Measurements from ENCODE around the gene RAD9A. TPM values are rescaled to one million over a fixed set of nuclear protein-coding genes. Genes with fewer than 3 reads are reported as not detected.

The RAD9A gene
- total RNA-seq, 2 experiments from 2014 or later, result 59.5 to 60.4 TPM

DNA sequence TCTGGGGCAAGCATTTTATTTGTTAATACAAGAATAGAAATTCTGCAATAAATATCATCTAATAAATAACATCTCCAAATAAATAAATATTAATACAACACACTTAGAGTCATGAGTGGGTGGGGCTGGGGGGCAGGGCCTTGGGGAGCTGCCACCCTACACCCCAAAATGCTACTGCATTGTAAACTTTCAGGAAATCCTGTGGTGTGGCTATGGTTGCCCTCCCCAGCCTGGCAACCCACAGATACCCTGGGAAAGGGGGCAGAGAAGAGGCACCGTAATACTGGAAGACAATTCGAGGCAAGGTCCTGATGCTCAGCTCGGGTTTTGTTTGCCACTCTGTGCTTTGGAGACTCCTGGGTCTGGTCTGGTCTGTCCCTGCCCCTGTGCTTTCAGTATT, 27.6 kb upstream of the RAD9A start:
- H3K36me3 Mint-ChIP-seq (ENCODE audit: low read depth), result no peaks in the 10 kb centered on the region
- CTCF ChIA-PET, result interaction anchor here (2.5 to 18.4 kb wide), 4 partner anchors 9 to 19 kb away, joined by 6 to 998 read pairs (median 39); partner anchors contain the start of genes CLCF1, POLD4 and RAD9A
- DNase-seq, result no peak
- POLR2A ChIA-PET, result interaction anchor here (1.0 to 1.3 kb wide), 2 partner anchors 9 to 11 kb away, joined by 3 to 7 read pairs; partner anchors contain the start of genes CLCF1 and POLD4
- no peak for ATAC-seq
- no peaks in the 10 kb centered on the region for H3K9me3 Mint-ChIP-seq (ENCODE audit: insufficient read depth)
- no peak overlapping the region for H3K27ac Mint-ChIP-seq
- no peak overlapping the region for H3K4me3 Mint-ChIP-seq
- H3K27me3 Mint-ChIP-seq (ENCODE audit: low read depth), result peaks cover 43% of the 10 kb centered on the region
- H3K4me1 Mint-ChIP-seq (ENCODE audit: low read depth), result peaks cover 32% of the 10 kb centered on the region

DNA sequence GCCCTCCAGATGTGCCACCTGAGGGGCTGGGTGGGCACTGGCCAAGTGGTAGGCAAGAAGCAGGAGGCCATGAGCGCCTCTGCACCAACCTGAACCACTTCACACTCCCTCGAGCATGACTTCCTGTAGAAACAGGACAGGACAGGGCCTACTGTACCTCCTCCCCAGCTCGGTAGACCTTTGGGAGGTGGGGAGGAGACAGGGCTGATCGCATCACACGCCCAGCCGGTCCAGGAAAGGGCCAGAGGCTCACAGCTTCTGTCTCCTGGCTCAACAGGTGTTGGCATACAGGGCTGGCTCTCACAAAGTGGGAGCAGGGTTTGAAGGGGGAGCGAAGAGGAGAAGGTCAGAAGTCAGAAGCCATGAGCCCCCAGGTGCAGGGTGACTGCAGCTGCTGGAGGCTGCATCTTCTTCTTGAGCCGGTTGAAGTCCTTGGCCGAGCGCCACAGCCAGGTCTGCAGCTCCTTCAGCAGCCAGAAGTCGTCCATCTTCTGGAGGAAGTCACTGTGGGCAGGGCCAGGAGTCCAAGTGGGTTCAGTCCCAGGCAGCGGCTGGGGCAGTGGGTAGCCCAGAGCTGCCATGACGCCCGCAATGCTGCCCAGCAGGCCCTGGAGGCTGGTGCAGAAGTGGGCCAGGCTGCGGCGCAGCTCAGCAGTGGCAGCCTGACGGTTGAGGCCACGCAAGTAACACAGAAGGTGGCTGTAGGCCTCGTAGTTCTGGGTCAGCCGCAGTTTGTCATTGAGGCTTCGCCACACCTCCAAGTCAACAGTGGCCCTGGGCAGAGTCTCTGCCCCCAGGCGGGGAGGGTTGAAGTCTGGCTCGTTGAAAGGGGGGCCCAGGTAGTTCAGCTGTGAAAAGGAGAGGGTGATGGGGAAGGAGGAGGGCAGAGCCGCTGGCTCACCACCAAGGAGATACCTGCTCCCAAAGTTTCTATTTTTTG, 26.7 kb upstream of the RAD9A start:
- H3K27me3 Mint-ChIP-seq (ENCODE audit: low read depth), result peaks cover 46% of the 10 kb centered on the region
- DNase-seq, result no peak
- no peaks in the 10 kb centered on the region for H3K36me3 Mint-ChIP-seq (ENCODE audit: low read depth)
- no peak for ATAC-seq
- no peak overlapping the region for H3K4me3 Mint-ChIP-seq
- peaks cover 41% of the 10 kb centered on the region for H3K4me1 Mint-ChIP-seq (ENCODE audit: low read depth)
- H3K27ac Mint-ChIP-seq, result no peak overlapping the region
- no peaks in the 10 kb centered on the region for H3K9me3 Mint-ChIP-seq (ENCODE audit: insufficient read depth)
- ChIA-PET POLR2A (interaction anchor here (1.0 to 1.3 kb wide), 3 partner anchors 8 to 17 kb away, joined by 3 to 7 read pairs (median 3); partner anchors contain the start of genes CLCF1 and POLD4), CTCF (interaction anchor here (0.8 to 18.4 kb wide), 5 partner anchors 9 to 19 kb away, joined by 4 to 998 read pairs (median 25); partner anchors contain the start of genes CLCF1, POLD4 and RAD9A)

DNA sequence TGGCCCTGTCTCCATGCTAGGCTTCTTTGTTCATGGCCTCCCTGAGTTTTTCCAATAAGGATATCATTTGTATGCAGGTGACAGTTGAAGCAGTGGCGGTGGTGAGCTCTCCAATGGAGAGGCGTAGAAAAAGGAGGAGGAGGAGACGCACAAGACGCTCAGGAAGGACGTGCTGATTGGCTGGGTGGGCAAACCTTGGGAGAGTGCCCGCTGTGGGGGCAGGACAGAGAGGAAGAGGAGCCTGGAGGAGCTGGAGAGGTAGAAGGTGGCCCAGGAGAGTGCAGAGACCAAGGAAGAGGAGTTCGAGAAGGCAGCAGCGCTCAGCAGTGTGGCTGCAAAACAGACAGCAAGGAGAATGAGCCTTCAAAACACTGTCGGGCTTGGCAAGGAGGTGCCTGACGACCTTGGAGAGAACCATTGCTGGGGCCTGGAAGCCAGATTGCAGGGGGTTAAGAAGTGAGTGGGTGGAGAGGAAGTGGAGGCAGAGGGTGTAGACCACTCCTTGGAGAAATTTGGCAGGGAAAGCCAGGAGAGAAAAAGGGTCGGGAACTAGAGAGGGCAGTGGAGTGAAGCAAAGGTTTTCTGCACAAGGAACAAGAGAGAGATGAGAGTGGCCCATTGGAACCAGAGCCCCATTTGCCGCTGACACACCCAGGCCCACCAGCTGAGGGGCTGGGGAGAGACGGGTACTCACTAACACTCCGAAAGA, 25.9 kb upstream of the RAD9A start:
- H3K4me3 Mint-ChIP-seq, result no peak overlapping the region
- no peak overlapping the region for H3K27ac Mint-ChIP-seq
- no peaks in the 10 kb centered on the region for H3K9me3 Mint-ChIP-seq (ENCODE audit: insufficient read depth)

DNA sequence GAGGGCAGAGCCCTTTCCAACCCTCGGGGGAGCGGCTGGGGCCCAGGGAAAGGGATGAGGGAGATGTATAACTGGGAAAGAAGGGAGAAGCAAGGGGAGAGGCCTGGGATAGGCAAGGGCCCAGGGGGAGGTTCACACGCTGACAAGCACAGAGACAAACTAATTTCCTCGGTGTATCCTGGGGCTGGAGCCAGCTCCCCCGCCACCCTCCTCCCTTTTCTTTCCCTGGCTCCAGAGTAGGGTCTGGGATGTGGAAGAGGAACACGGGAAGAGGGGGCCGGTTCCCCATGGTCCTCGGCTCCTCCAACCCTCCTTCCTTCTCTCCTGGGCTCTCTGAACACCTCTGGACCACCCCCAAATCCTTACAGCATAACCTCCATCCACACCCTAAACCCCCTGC, 25.2 kb upstream of the RAD9A start:
- CTCF ChIA-PET, result interaction anchor here (18.4 kb wide), 1 partner anchor 16 kb away, joined by 998 read pairs; the partner anchor contains the start of genes CLCF1 and RAD9A
- POLR2A ChIA-PET, result no interaction called here
- peaks cover 54% of the 10 kb centered on the region for H3K27me3 Mint-ChIP-seq (ENCODE audit: low read depth)
- no peak overlapping the region for H3K27ac Mint-ChIP-seq
- DNase-seq (no peak), ATAC-seq (no peak)
- no peak overlapping the region for H3K4me3 Mint-ChIP-seq
- H3K36me3 Mint-ChIP-seq (ENCODE audit: low read depth), result no peaks in the 10 kb centered on the region
- H3K4me1 Mint-ChIP-seq (ENCODE audit: low read depth), result peaks cover 55% of the 10 kb centered on the region
- H3K9me3 Mint-ChIP-seq (ENCODE audit: insufficient read depth), result no peaks in the 10 kb centered on the region

More for the DNA sequence above, 25.9 kb upstream of the RAD9A start:
- ChIA-PET POLR2A (interaction anchor here (1.2 kb wide), 1 partner anchor 16 kb away, joined by 3 read pairs; no protein-coding TSS in a partner anchor), CTCF (interaction anchor here (0.8 to 18.4 kb wide), 4 partner anchors 9 to 17 kb away, joined by 4 to 998 read pairs (median 30); partner anchors contain the start of genes CLCF1, POLD4 and RAD9A)
- DNase-seq, result no peak
- H3K36me3 Mint-ChIP-seq (ENCODE audit: low read depth), result no peaks in the 10 kb centered on the region
- peaks cover 49% of the 10 kb centered on the region for H3K4me1 Mint-ChIP-seq (ENCODE audit: low read depth)
- ATAC-seq, result no peak
- peaks cover 52% of the 10 kb centered on the region for H3K27me3 Mint-ChIP-seq (ENCODE audit: low read depth)

DNA sequence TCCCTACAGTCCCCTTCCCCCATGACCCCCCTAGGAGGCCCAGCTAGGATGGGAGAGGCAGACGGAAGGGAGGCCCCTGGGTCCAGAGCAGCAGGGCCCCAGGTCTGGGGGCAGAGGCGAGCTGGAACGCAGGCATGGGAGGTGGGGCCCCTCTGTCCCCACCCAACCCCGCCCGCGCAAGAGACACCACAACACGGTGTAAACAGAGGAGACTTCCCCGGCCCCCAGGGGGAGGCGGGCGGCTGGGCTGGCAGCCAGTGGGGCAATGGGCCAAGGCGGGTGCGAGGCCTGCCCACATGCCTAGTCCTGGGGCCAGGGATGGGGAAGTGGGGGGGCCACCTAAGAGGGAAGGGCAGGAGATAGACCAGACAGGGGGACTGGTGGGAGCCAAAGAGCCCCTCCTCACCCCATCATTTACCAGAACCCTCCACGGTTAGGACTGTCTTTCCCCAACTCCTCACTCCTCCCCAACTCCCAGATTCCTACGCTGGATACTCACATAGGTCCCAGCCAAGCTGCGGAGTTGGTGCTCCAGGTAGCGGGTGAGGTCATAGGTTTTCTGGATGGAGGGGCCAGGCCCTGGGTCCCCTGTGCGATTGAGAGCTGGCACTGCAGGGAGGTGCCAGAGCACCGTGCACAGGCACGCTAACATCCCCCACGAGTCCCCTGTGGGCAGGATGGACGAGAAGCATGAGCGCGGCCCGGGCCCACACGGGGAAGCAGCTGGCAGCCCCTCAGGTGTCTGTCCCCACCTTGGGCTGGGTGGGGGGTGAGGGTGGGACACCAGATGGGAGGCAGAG, 24.6 kb upstream of the RAD9A start:
- ChIA-PET POLR2A (no interaction called here), CTCF (interaction anchor here (31.4 kb wide), 1 partner anchor 10 kb away, joined by 998 read pairs; the partner anchor contains the start of gene POLD4)
- Mint-ChIP-seq H3K9me3 (ENCODE audit: insufficient read depth) (no peaks in the 10 kb centered on the region), H3K4me1 (ENCODE audit: low read depth) (peaks cover 59% of the 10 kb centered on the region), H3K27me3 (ENCODE audit: low read depth) (peaks cover 52% of the 10 kb centered on the region), H3K36me3 (ENCODE audit: low read depth) (no peaks in the 10 kb centered on the region), H3K27ac (no peak overlapping the region), H3K4me3 (no peak overlapping the region)
- DNase-seq (no peak), ATAC-seq (no peak)

DNA sequence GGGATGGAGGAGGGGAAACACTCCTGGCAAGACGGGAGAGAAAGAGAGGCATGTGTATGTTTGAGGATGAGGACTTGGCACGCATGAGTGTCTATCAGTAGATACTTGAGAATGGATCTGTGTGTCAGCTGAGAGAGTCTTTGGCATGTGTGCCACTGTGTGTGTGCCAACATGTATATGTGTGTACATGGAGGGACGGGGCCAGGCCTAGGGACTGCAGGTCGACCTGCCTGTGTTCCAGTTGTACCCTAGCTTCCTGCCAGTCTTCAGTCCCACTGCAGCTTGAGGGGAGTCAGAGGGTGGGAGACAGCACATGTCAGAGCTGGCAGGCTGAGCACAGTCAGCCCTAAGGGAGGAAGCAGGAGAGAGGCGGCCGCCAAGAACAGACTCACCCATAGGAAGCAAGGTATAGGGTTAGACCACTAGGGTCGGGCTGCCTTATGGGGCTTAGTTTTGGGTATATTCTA, 24.0 kb upstream of the RAD9A start:
- Mint-ChIP-seq H3K27me3 (ENCODE audit: low read depth) (peaks cover 46% of the 10 kb centered on the region), H3K4me1 (ENCODE audit: low read depth) (peaks cover 59% of the 10 kb centered on the region), H3K27ac (no peak overlapping the region), H3K36me3 (ENCODE audit: low read depth) (no peaks in the 10 kb centered on the region), H3K4me3 (no peak overlapping the region), H3K9me3 (ENCODE audit: insufficient read depth) (no peaks in the 10 kb centered on the region)
- no peak for DNase-seq
- no peak for ATAC-seq
- CTCF ChIA-PET, result interaction anchor here (31.4 kb wide), 1 partner anchor 10 kb away, joined by 998 read pairs; the partner anchor contains the start of gene POLD4
- POLR2A ChIA-PET, result no interaction called here

DNA sequence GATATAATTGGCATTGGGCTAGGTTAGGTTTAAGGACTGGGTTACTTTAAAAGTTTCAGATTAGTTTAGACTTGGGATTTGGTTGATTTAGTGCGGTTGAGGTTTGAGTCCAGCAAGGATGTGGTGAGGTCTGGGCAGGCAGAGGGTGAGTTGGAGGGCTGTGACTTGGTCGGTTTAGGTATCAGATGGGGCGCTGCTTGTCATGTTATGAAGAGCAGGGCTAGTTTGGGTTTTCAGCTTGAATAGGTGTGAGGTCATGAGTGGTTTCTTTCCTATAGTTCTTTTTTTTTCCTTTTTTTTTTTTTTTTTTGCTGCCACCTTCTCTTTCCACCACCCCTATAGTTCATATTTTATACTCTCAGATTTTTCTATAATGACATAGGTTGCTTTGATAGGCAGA, 23.2 kb upstream of the RAD9A start:
- peak; percentile 46 for DNase-seq
- ChIA-PET POLR2A (interaction anchor here (1.9 kb wide), 1 partner anchor 15 kb away, joined by 8 read pairs; the partner anchor contains the start of gene POLD4), CTCF (interaction anchor here (1.1 to 31.4 kb wide), 4 partner anchors 11 to 114 kb away, joined by 3 to 998 read pairs (median 62); partner anchors contain the start of genes AIP and POLD4)
- no peaks in the 10 kb centered on the region for H3K9me3 Mint-ChIP-seq (ENCODE audit: insufficient read depth)
- H3K27ac Mint-ChIP-seq, result peak overlapping the region; percentile 22
- H3K36me3 Mint-ChIP-seq (ENCODE audit: low read depth), result no peaks in the 10 kb centered on the region
- H3K4me3 Mint-ChIP-seq, result no peak overlapping the region
- ATAC-seq, result no peak
- peaks cover 58% of the 10 kb centered on the region for H3K4me1 Mint-ChIP-seq (ENCODE audit: low read depth)
- peaks cover 47% of the 10 kb centered on the region for H3K27me3 Mint-ChIP-seq (ENCODE audit: low read depth)

DNA sequence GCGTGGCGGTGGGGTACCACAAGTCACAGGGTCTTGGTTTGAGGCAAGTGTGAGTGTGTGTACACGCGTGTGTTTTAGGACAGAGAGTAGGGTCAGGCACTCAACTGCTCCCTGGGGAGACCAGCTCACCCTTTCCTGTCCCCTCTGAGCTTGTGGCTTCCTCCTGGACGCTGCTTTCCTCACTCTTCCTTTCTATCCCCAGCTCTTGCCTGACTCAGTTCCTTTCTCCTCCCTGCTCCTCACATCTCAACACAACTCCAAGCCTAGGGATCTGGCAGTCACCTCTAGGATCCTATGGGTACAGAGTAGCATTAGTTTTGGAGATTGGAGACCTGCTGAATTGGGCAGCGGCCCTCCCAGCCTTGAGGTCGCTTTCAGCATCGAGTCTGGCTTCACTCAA, 22.5 kb upstream of the RAD9A start:
- peaks cover 49% of the 10 kb centered on the region for H3K27me3 Mint-ChIP-seq (ENCODE audit: low read depth)
- H3K36me3 Mint-ChIP-seq (ENCODE audit: low read depth), result no peaks in the 10 kb centered on the region
- no peaks in the 10 kb centered on the region for H3K9me3 Mint-ChIP-seq (ENCODE audit: insufficient read depth)
- ATAC-seq (no peak), DNase-seq (no peak)
- ChIA-PET POLR2A (interaction anchor here (1.9 kb wide), 1 partner anchor 16 kb away, joined by 8 read pairs; the partner anchor contains the start of gene POLD4), CTCF (interaction anchor here (1.1 to 31.4 kb wide), 4 partner anchors 12 to 114 kb away, joined by 3 to 998 read pairs (median 62); partner anchors contain the start of genes AIP and POLD4)
- H3K4me1 Mint-ChIP-seq (ENCODE audit: low read depth), result peaks cover 58% of the 10 kb centered on the region
- H3K4me3 Mint-ChIP-seq, result no peak overlapping the region
- no peak overlapping the region for H3K27ac Mint-ChIP-seq

DNA sequence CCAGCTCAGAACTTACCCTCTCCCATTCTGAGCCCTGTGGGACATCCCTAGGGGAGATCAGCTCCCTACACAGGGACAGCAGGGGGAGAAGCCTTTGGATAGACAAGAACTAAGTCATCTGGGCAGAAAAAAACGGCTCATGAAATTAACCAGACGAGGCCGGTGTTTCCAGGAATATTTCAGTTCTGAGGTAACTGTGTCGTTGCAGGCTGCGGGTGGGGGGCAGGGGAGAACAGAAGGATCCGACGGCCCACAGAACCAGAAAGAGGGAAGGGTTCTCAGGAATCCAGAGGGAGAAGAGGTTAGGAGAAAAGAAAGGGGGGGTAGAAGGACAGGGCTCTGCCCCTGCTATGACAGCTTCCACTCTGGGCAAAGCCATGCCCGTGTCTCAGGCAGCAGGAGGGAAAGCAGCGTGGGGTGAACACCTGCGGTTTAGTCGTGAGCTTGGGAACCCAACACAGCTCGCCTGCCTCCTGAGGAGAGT, 21.9 kb upstream of the RAD9A start:
- peaks cover 58% of the 10 kb centered on the region for H3K4me1 Mint-ChIP-seq (ENCODE audit: low read depth)
- no peaks in the 10 kb centered on the region for H3K36me3 Mint-ChIP-seq (ENCODE audit: low read depth)
- ATAC-seq (no peak), DNase-seq (no peak)
- ChIA-PET POLR2A (interaction anchor here (1.9 kb wide), 1 partner anchor 16 kb away, joined by 8 read pairs; the partner anchor contains the start of gene POLD4), CTCF (interaction anchor here (1.1 to 31.4 kb wide), 5 partner anchors 12 to 113 kb away, joined by 3 to 998 read pairs (median 61); partner anchors contain the start of genes AIP and POLD4)
- H3K9me3 Mint-ChIP-seq (ENCODE audit: insufficient read depth), result no peaks in the 10 kb centered on the region
- H3K27me3 Mint-ChIP-seq (ENCODE audit: low read depth), result peaks cover 55% of the 10 kb centered on the region
- H3K27ac Mint-ChIP-seq, result no peak overlapping the region
- H3K4me3 Mint-ChIP-seq, result no peak overlapping the region

DNA sequence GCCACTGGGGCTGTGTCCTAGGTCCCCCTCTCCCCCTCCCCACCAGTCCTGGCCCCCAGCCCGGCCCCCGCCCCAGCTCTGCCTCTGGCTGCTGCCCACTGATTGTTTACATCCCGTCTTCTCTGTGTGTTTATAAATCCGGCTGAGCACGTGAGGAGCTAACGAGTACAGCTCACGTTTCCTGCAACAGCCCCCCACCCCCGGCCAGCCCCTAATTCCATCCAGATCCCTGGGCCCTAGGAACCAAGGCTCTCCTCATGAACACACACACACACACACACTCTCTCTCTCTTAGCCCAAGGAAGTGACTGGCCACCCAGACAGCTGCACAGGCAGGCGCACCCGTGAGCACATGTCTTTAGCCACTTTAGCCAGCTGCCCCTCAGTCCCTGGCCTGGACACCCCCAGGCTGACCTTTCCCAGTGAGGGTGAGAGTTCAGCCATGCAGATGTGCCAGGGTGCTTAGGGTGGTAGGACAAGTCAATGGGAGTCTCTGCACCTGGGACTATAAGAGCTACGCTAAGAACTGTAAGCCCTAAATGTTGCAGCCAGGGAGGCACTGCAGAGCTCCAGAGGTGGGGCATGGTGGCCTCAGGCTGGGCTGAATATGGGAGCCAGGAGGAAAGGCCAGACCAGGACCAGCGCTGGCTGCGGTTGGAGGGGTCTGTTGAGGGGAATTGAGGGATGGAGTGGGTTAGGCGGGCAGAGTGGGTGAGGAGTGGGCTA, 21.3 kb upstream of the RAD9A start:
- ATAC-seq (no peak), DNase-seq (no peak)
- Mint-ChIP-seq H3K4me1 (ENCODE audit: low read depth) (peaks cover 59% of the 10 kb centered on the region), H3K27me3 (ENCODE audit: low read depth) (peaks cover 55% of the 10 kb centered on the region), H3K36me3 (ENCODE audit: low read depth) (no peaks in the 10 kb centered on the region), H3K27ac (no peak overlapping the region), H3K4me3 (no peak overlapping the region), H3K9me3 (ENCODE audit: insufficient read depth) (no peaks in the 10 kb centered on the region)
- CTCF ChIA-PET, result interaction anchor here (0.9 to 31.4 kb wide), 7 partner anchors 13 to 112 kb away, joined by 3 to 998 read pairs (median 4); partner anchors contain the start of genes AIP and POLD4
- POLR2A ChIA-PET, result interaction anchor here (1.9 kb wide), 1 partner anchor 17 kb away, joined by 8 read pairs; the partner anchor contains the start of gene POLD4
